K562 (cell line): ENCODE results near the gene CHERP. TPM values are rescaled to one million over a fixed set of nuclear protein-coding genes. Genes with fewer than 3 reads are reported as not detected.

ENCODE experiments used
- CEBPG ChIP-seq, 3 experiments: fragments of 200-800 bp in 1 of 3; sonication (Bioruptor generic) in 1 of 3; sonication (generic) in 1 of 3; formaldehyde crosslinking in 1 of 3; IDR thresholded peaks in 2 of 3; conservative IDR thresholded peaks in 1 of 3; 2 replicates each; pipeline versions ENCODE4 v1.6.1 to v1.8.0; 2016 to 2022; ENCODE audit warnings: missing compliant biosample characterization in 2 of 3, missing genetic modification characterization in 2 of 3, mild to moderate bottlenecking in 1 of 3, missing genetic modification reagents in 1 of 3
- JUNB ChIP-seq: fragments of 450-650 bp; formaldehyde crosslinking; conservative IDR thresholded peaks from 2 replicates; pipeline ENCODE4 v1.4.0; 2020; ENCODE audit warnings: mild to moderate bottlenecking
- KLF10 ChIP-seq: fragments of 250-450 bp; sonication (Bioruptor Pico); IDR thresholded peaks from 2 replicates; pipeline ENCODE4 v1.6.1; 2021; ENCODE audit warnings: matching md5 sums
- PHB2 ChIP-seq: fragments of 450-650 bp; IDR thresholded peaks from 2 replicates; pipeline ENCODE4 v1.6.1; 2017; ENCODE audit warnings: low read depth
- RUNX1 ChIP-seq: sonication (generic); IDR thresholded peaks from 2 replicates; pipeline ENCODE4 v1.6.1; 2016; ENCODE audit warnings: antibody characterized with exemption, low read depth
- ZNF79 ChIP-seq: fragments of 250-450 bp; sonication (Bioruptor Pico); IDR thresholded peaks from 2 replicates; pipeline ENCODE4 v1.4.0; 2020; ENCODE audit warnings: low read depth, mild to moderate bottlenecking, moderate library complexity
- polyA plus RNA-seq, 8 experiments: library from polyadenylated mRNA; depleted of rRNA in 4 of 8; stranded (reverse) in 5 of 8; unstranded in 3 of 8; fragments of >200 nt; fragmentation: Nextera tagmentation in 2 of 8; fragmentation: Illumina TruSeq in 1 of 8; extraction: Ambion mirVana in 2 of 8; extraction: Trizol in 1 of 8; gene quantifications; 2 replicates each; pipeline versions ENCODE4 v1.2.1 to v1.2.3, GENCODE V29; 2011 to 2014; ENCODE audit warnings: inconsistent platforms in 1 of 8, missing spikeins in 1 of 8
- total RNA-seq, 7 experiments: library from RNA; depleted of rRNA in 6 of 7; stranded (reverse); fragments of >200 nt in 6 of 7; fragmentation: Illumina TruSeq in 2 of 7; extraction: Trizol in 2 of 7; gene quantifications; 2 replicates each; pipeline versions ENCODE4 v1.2.1 to v1.2.3, GENCODE V29; 2011 to 2021; ENCODE audit warnings: low replicate concordance in 1 of 7
- TF ChIP-seq, protein P1 (sequence below): sonication (generic); formaldehyde crosslinking; IDR thresholded peaks from 2 replicates; pipeline ENCODE4 v1.8.1; 2023; ENCODE audit warnings: mild to moderate bottlenecking, missing genetic modification reagents
- TF ChIP-seq, protein P2 (sequence below), 2 experiments: fragments of 450-650 bp in 1 of 2; sonication (generic) in 1 of 2; formaldehyde crosslinking in 1 of 2; IDR thresholded peaks in 1 of 2; conservative IDR thresholded peaks in 1 of 2; 2 replicates each; pipeline versions ENCODE4 v1.6.1 to v1.8.1; 2016 to 2023; ENCODE audit warnings: mild to moderate bottlenecking in 2 of 2, moderate library complexity in 2 of 2, inconsistent platforms in 1 of 2, missing genetic modification reagents in 1 of 2
- TF ChIP-seq, protein P3 (sequence below): sonication (generic); formaldehyde crosslinking; IDR thresholded peaks from 2 replicates; pipeline ENCODE4 v1.8.0; 2022; ENCODE audit warnings: mild to moderate bottlenecking, missing genetic modification reagents

The CHERP gene
- total and polyA plus RNA-seq, 9 of the 15 experiments (the other 6 are each of a cell fraction or from before 2014, with no cell fraction given), result 0.60 to 85.1 (median 7.8) TPM

DNA sequence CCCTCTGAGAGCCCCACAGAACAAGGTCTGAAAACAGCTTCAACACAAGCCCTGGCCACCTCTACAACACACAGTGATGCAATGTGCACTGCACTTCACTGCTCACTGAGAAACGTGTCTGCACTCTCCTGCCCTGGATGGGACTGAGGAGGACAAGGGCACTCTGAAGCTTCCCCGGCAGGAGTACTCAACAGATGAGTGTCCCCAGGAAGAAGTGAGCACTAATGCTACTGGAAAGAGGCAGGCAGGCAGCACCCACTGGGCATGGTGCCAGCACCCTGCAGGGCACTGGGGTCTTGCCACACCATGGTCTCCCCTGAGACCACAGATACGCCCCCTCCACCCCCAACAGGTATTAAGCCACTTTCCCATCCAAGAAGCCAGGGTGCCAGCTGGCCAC is 47.7 kb upstream of the CHERP start (continued):
- TF ChIP-seq, protein P1, sequence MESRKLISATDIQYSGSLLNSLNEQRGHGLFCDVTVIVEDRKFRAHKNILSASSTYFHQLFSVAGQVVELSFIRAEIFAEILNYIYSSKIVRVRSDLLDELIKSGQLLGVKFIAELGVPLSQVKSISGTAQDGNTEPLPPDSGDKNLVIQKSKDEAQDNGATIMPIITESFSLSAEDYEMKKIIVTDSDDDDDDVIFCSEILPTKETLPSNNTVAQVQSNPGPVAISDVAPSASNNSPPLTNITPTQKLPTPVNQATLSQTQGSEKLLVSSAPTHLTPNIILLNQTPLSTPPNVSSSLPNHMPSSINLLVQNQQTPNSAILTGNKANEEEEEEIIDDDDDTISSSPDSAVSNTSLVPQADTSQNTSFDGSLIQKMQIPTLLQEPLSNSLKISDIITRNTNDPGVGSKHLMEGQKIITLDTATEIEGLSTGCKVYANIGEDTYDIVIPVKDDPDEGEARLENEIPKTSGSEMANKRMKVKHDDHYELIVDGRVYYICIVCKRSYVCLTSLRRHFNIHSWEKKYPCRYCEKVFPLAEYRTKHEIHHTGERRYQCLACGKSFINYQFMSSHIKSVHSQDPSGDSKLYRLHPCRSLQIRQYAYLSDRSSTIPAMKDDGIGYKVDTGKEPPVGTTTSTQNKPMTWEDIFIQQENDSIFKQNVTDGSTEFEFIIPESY (CRISPR knock-in tag), result no peak
- TF ChIP-seq KLF10 (CRISPR knock-in tag) (no peak), RUNX1 (no peak), JUNB (no peak), ZNF79 (CRISPR knock-in tag) (no peak), PHB2 (no peak), CEBPG (CRISPR knock-in tag; IDR thresholded peaks at IDR 0.05) (peak; percentile 76), CEBPG (tag; conservative IDR thresholded peaks at IDR 0.05 in 1 of 2, IDR thresholded peaks at IDR 0.05 in 1 of 2) (no peak)
- TF ChIP-seq, protein P2, sequence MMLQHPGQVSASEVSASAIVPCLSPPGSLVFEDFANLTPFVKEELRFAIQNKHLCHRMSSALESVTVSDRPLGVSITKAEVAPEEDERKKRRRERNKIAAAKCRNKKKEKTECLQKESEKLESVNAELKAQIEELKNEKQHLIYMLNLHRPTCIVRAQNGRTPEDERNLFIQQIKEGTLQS (IDR thresholded peaks at IDR 0.05), result peak; percentile 30; the same call in 1 of the 2 replicates
- TF ChIP-seq, protein P2 (CRISPR knock-in tag; conservative IDR thresholded peaks at IDR 0.05), result no peak
- TF ChIP-seq, protein P3, sequence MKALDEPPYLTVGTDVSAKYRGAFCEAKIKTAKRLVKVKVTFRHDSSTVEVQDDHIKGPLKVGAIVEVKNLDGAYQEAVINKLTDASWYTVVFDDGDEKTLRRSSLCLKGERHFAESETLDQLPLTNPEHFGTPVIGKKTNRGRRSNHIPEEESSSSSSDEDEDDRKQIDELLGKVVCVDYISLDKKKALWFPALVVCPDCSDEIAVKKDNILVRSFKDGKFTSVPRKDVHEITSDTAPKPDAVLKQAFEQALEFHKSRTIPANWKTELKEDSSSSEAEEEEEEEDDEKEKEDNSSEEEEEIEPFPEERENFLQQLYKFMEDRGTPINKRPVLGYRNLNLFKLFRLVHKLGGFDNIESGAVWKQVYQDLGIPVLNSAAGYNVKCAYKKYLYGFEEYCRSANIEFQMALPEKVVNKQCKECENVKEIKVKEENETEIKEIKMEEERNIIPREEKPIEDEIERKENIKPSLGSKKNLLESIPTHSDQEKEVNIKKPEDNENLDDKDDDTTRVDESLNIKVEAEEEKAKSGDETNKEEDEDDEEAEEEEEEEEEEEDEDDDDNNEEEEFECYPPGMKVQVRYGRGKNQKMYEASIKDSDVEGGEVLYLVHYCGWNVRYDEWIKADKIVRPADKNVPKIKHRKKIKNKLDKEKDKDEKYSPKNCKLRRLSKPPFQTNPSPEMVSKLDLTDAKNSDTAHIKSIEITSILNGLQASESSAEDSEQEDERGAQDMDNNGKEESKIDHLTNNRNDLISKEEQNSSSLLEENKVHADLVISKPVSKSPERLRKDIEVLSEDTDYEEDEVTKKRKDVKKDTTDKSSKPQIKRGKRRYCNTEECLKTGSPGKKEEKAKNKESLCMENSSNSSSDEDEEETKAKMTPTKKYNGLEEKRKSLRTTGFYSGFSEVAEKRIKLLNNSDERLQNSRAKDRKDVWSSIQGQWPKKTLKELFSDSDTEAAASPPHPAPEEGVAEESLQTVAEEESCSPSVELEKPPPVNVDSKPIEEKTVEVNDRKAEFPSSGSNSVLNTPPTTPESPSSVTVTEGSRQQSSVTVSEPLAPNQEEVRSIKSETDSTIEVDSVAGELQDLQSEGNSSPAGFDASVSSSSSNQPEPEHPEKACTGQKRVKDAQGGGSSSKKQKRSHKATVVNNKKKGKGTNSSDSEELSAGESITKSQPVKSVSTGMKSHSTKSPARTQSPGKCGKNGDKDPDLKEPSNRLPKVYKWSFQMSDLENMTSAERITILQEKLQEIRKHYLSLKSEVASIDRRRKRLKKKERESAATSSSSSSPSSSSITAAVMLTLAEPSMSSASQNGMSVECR (CRISPR knock-in tag), result no peak
- TF ChIP-seq, all 486 proteins: peak for 3
